ENCODE data around the gene CIRBP.

- TF ChIP-seq ZNF274 (IDR thresholded peaks at IDR 0.05; ENCODE audit: low read depth, low read length) = no peak
- TF ChIP-seq SUZ12 (IDR thresholded peaks at IDR 0.05; ENCODE audit: extremely low read depth, insufficient read depth, insufficient read length) = no peak
- TF ChIP-seq YY1 (IDR thresholded peaks at IDR 0.05; ENCODE audit: insufficient read depth, insufficient read length) = no peak
Observed at GRCh38 chr19:1244693-1245451, 24.3 kb upstream of the CIRBP start.
